Suprapubic skin (tissue), 4 donors: ENCODE data around the gene CSRP1. TPM values are rescaled to one million over a fixed set of nuclear protein-coding genes. Genes with fewer than 3 reads are reported as not detected.

Experiments
- DNase-seq, 2 donors: peaks; one replicate each; pipeline ENCODE4 v3.0.0-alpha.2; 2019; ENCODE audit warnings: low spot score in 2 of 2
- H3K27ac ChIP-seq: fragments of 200-600 bp; sonication (generic); one replicate; pipeline ENCODE4 v1.5.1; 2019
- H3K27me3 ChIP-seq: fragments of 200-600 bp; sonication (generic); one replicate; pipeline ENCODE4 v1.5.1; 2019
- H3K36me3 ChIP-seq: fragments of 200-600 bp; sonication (generic); one replicate; pipeline ENCODE4 v1.5.1; 2019
- H3K4me1 ChIP-seq: fragments of 200-600 bp; sonication (generic); one replicate; pipeline ENCODE4 v1.5.1; 2019
- H3K4me3 ChIP-seq: fragments of 200-600 bp; sonication (generic); one replicate; pipeline ENCODE4 v1.5.1; 2019; ENCODE audit warnings: mild to moderate bottlenecking
- H3K9me3 ChIP-seq: fragments of 200-600 bp; sonication (generic); one replicate; pipeline ENCODE4 v1.5.1; 2019
- CTCF ChIP-seq, 2 donors: fragments of 200-600 bp in 1 of 2; fragments of 450-650 bp in 1 of 2; sonication (generic) in 1 of 2; IDR thresholded peaks; one replicate each; pipeline ENCODE4 v1.5.1; 2016 to 2019; ENCODE audit warnings: antibody characterized with exemption in 2 of 2, mild to moderate bottlenecking in 1 of 2, moderate library complexity in 1 of 2
- EP300 ChIP-seq: sonication (generic); formaldehyde crosslinking; IDR thresholded peaks from one replicate; pipeline ENCODE4 v1.6.1; 2017; ENCODE audit warnings: antibody characterized with exemption
- POLR2A ChIP-seq, 2 donors: fragments of 450-650 bp; IDR thresholded peaks; one replicate each; pipeline ENCODE4 v1.6.1; 2017; ENCODE audit warnings: antibody characterized with exemption in 2 of 2, mild to moderate bottlenecking in 2 of 2, moderate library complexity in 2 of 2
- POLR2AphosphoS5 ChIP-seq, 3 donors: sonication (generic); formaldehyde crosslinking; IDR thresholded peaks; one replicate each; pipeline ENCODE4 v1.6.1; 2017; ENCODE audit warnings: antibody characterized with exemption in 3 of 3
- WGBS: methylation state at CpG from one replicate; pipeline ENCODE4 v1.1.5; 2018; 5-methylcytosine and 5-hydroxymethylcytosine counted together
- total RNA-seq, 4 donors: library from RNA; depleted of rRNA; stranded (reverse); fragments of >200 nt; gene quantifications; one replicate each; pipeline ENCODE4 v1.1.0, GENCODE V29; 2016

Gene CSRP1
- total RNA-seq, 4 donors from 2014 or later: 379 to 436 (median 414) TPM

GRCh38 chr1:201433609-201434008, 73.3 kb downstream of the CSRP1 start:
- no peak overlapping the region for H3K4me3 ChIP-seq
- no peak overlapping the region for H3K27ac ChIP-seq
- no peak for DNase-seq
- WGBS: 87% methylated on average over 6 of the region's 6 CpGs
- no peaks in the 10 kb centered on the region for H3K9me3 ChIP-seq
- TF ChIP-seq POLR2A (IDR thresholded peaks at IDR 0.05): no peak
- TF ChIP-seq EP300: no peak
- TF ChIP-seq CTCF (IDR thresholded peaks at IDR 0.05): no peak
- TF ChIP-seq POLR2AphosphoS5 (IDR thresholded peaks at IDR 0.05): no peak
- H3K36me3 ChIP-seq: no peaks in the 10 kb centered on the region
- H3K27me3 ChIP-seq: peaks cover 3% of the 10 kb centered on the region
- H3K4me1 ChIP-seq: peaks cover 10% of the 10 kb centered on the region

Other genes with a start within 250 kb of the CSRP1 start
- gene PKP1, start 223.6 kb downstream of the CSRP1 start, total RNA-seq: 1,000 to 10,000 TPM in 3 of 4 donors, 100 to 1,000 TPM in 1; 888 to 1,187 (median 1,096) TPM
- gene TNNT2, start 129.4 kb downstream of the CSRP1 start, total RNA-seq: 10 to 100 TPM in 3 of 4 donors, 1 to 10 TPM in 1; 7.9 to 54.6 (median 19.0) TPM
- gene LAD1, start 107.8 kb downstream of the CSRP1 start, total RNA-seq: 100 to 1,000 TPM; 175 to 303 (median 218) TPM
- under 1 TPM in 2 of 4 donors, not detected in 2; 0.23 to 0.44 TPM for gene TNNI1, start 85.4 kb downstream of the CSRP1 start, total RNA-seq
- 10 to 100 TPM; 31.5 to 61.1 (median 44.5) TPM for gene PHLDA3, start 37.9 kb downstream of the CSRP1 start, total RNA-seq
- 10 to 100 TPM; 17.4 to 36.9 (median 25.5) TPM for gene NAV1, start 32.0 kb upstream of the CSRP1 start, total RNA-seq